GM18868 (cell line): ENCODE data around the gene TRIP4.

ENCODE experiments used
- ATAC-seq: cut with Tn5 transposase; IDR thresholded peaks from one replicate; pipeline ENCODE4 v1.9.1; 2021; ENCODE audit warnings: mild to moderate bottlenecking, moderate library complexity; ENCODE audit not compliant: unreplicated experiment

The TRIP4 gene

DNA sequence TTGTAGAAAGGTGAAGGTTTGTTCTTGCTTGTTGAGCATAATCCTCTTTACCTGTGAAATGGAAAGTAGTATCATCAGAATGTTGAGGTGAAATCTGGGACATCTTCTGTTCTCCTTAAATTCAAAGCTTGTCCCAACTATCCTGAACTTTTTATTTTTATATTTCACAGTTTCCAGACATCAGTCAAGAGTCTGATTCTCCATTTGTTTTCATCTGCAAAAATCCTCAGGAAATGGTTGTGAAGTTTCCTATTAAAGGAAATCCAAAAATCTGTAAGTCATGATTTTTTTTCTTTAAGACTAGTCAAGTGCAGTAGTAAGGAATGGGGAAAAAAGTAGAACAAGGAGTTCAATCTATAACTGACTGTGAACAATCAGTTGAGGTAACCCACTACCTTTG, 57.2 kb downstream of the TRIP4 start:
- ATAC-seq = no peak

DNA sequence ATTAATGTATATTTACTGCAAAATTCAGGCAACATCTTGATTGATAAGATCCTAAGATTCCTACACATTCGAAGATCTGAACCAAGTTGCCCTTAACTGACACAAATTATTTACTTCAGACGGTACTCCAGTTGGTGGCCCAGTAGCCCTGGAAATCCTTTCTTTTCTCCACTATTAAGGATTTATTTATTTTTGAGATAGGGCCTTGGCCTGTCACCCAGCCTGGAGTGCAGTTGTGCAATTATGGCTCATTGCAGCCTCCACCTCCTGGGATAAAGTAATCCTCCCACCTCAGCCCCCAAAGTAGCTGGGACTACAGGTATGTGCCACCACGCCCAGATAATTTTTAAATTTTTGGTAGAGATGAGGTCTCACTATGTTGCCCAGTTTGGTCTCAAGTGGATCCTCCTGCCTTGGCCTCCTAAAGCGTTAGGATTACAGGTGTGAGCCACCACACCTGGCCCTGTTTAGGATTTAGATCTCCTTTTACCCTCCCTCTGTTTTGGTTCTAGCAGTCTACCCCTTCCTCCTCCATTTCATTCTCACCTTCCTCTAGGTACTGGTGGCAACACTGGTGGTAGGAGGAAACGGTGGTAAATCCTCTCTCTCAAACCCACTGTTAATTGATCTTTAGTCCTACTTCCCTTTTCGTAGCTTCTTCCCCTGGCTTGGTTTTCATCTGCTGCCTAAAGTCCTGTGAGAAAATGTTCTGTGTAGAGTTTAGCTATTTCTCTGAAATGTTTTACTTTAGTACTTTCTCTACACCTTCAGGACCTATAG, 60.1 kb downstream of the TRIP4 start:
- peak; percentile 47 for ATAC-seq

DNA sequence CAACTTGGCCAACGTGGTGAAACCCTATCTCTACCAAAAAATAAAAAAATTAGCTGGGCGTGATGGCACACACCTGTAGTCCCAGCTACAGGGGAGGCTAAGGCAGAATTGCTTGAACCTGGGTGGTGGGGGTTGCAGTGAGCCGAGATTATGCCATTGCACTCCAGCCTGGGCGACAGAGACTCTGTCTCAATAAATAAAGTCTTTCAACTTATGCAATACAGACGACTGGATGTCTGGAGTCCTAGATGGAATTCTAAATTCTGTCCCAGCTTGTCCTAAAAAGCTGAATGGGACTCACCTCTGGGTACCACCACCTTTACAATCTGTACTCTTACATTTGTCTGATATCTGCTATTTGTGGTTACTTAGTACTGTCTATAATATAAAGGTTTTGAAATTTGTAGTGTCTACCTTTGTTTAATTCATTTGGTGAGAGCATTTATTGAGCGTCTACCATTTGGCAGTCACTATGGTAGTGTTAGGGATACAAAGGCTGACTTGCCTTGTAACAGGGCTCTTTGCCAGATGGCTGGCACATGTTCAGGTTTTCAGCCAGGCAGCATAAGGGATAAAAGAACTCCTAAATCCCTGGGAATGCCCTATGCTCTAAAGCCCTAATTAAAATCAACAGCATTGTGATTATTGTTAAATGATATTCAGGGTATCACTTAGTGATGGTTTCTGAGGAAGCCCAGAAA, 65.5 kb downstream of the TRIP4 start:
- no peak for ATAC-seq

DNA sequence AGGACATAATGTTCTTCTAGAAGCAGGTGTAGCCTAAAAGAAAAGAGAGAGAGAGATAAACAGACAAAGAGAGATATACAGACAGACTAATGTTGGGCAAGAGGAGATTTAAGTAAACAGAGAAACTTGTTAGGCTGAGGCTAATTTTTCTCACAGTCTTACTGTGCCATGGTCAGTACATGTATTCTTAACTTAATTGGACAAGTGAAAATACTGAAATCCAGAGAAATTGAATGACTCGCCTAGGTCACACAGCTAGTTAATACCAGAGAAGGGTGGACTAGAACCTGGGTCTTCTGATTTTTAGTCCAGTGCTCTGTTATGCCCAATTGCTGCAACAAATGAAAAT, 66.0 kb downstream of the TRIP4 start:
- ATAC-seq = no peak

DNA sequence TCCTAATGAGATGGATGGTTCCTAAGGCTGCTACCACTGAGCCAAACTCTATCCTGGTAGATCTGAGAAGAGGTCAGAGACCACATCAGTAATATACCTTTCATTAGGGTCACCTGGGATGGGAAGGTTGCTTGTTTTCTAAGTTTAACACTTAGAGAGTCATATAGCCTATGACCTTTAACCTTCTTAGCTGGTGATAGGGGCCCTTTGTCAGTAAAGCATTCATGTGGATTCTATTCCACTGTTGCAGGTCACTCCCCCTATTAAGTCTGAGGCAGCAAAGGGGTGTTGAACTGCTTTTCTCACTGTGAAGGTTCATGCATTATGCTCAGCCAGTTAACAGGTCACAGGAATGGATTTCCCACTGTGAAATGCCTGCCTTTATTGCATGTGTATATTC, 66.6 kb downstream of the TRIP4 start:
- no peak for ATAC-seq

DNA sequence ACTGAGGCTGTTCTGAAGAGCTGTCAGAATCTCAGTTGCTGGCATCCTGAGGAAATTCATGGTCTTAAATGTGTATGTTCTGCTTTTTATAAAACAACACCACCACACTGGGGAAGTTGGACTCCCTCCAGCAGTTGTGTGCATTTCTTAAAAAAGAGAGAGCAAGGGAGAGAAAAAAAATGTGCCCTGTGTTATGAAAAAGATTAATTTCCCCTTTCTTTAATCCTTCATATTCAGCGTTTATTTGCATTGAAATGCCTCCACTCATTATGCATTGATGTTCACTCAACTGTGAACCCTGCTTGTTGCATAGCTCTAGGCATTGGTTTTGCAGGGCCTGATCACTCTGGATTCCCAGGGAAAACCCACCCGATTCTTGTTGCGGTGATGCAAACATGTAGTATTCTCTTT, 68.3 kb downstream of the TRIP4 start:
- ATAC-seq = no peak

DNA sequence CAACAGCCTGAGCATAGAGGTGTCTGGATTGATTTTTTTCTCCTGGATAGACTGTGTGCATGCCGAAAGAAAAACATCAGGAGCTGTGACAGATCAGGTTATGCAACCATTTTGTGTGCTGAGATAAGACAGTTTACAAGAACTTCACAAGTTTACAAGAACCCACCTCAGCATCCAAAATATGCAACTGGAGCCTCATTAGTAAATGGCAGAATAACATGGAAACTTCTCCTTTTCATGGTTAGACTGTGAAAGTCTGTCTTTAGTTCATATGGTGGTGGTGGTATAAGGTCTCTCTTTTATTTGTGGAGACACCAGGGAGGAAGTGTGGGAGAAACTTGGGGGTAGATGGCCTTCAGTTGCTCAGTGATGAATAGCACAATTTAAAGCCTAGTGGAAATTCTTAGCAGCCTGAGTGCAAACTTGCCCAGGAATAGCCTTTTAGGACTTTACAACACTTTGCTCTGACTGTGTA, 69.0 kb downstream of the TRIP4 start:
- no peak for ATAC-seq

DNA sequence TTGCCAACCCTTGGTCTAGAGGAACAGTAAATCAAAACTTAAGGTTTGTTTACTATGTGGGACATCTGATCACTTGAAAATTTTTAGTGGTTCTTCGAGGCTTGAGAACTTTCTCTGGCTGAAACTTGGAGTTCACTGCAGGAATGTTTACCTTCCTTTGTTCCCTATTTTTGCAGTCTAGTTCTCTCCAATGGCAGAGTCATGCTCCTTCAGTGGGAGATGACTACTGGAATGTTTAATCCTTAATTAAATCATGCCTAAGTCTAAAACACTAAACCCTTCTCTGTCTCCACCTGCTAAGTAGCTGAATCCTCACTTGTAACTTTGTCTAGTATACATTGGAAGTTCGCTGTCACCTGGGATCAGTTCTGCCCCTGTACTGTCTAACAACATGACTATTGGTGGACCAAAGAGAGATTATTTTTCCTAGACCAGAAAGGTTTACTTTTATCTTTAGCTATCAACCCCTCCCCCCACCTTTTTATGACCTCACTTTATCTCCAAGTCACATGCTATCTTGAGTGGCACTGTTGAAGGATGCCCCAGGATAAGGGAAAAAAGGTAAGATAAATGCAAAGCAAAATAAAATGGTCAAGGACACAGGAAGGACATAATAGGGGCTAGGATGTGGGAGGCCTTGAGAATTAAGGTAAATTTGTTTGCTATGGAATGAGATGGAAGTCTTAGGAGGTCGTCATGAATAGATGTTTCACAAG, 71.6 kb downstream of the TRIP4 start:
- no peak for ATAC-seq

DNA sequence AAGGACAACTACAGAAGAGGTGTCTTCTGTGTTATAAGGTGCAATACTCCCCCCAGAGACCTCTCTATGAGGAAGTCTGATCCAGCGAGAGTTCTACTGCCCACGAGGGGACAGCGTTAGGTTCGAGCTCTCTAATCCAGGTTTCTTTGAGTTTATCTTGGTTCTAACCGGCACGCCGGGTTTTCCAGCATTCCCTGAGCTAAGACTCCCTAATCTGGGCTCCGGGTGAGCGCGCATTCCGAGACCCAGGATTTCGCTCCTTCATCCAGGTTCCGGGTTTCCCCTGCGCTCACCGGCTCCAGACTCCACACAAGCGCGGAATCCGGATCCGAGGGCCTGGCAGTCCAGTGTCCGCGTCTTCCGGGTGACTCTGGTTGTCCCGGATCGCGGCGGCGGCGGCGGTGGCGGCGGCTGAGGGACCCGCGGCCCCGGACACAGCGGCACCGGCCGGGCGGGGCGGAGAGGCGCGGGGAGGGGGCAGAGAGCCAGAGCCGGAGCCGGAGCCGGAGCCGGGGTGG, 72.6 kb downstream of the TRIP4 start, which contains the start of gene ZNF609:
ZNF609 (plus strand) TSS at position 373 of the 518 bp plus-strand sequence. CDS start 38,842 bp downstream, outside the sequence.
- ATAC-seq = peak; percentile 56

DNA sequence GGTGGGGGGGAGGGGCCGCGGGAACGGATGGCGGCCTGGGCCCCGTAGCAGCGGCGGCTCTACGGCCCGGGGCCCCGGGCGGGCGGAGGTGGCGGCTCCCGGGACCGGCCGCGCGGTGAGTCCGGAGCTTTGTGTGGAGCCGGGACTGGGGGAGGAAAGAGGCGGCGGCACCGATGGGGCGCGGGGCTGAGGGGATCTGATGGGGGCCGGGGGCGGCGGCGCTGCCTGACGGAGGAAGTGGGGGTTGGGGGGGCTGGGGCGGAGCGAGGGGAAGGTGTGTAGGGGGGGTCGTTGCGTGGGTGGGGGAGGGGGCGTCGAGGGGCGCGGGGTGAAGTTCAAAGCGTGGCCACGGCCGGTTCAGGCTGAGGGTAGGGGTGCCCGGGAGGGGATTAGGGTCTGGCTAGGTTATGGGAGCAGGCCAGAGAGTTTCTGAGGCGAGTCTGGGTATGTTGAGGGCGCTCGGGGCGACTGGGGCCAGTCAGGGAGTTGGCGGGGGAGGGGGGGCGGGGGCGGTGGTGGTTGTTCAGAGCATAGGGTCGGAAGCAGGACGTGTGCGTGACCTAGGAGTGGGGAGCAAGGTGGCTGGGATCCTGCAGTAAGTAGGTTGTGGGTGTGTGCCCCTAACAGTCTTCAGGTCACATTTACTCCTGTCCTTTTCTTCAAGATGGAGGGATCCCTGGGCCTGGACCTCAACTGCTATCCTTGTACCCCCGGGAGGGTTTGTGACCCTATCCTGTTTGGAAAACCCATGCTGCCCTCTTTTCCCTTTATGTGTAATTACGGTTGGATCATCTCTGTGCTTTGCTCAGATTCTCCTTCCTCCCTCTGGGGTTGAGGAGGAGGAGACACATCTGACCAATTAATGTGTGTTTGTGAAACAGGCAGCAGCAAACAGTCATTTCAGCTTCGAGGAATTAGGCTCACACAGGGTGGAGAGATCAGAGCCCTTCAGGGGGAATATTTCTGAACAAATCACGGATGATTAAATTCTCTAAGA, 73.4 kb downstream of the TRIP4 start:
- no peak for ATAC-seq

DNA sequence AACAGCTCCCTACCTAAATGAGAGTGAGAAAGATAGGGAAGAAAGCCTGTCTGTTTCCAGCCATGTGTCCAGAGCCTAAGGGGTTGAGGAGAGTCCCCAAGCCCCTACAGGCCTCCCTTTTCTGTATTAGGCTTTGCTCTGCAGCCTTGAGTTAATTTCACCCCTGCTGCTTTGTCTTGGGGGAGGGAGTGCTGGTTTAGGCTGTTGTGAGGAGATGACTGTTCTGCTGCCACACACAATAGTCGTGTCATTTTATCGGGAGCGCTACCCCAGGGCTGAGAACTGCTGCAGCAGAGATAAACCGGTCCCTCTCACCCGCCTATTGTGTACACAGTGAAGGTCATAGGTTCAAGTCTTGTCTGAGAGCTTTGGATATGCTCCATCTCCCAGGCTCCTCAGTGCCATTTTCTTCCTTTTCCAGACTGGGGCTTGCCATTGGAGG, 74.1 kb downstream of the TRIP4 start:
- ATAC-seq = no peak

DNA sequence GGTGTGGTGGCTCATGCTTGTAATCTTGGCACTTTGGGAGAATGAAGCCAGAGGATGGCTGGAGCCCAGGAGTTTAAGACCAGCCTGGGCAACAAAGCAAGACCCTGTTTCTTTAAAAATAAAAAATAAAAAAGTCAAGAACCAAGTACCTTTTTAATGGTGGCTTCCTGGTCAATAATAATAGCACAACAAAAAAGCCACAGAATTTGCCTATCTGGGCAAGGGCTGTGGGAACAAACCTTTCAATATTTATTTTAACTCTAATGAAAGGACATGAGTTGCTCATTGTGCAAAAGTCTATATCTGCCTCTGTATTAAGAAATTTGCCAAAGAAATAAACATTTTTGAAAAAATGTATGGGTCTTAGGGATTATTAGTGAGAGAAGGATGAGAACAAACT, 74.9 kb downstream of the TRIP4 start:
- no peak for ATAC-seq

DNA sequence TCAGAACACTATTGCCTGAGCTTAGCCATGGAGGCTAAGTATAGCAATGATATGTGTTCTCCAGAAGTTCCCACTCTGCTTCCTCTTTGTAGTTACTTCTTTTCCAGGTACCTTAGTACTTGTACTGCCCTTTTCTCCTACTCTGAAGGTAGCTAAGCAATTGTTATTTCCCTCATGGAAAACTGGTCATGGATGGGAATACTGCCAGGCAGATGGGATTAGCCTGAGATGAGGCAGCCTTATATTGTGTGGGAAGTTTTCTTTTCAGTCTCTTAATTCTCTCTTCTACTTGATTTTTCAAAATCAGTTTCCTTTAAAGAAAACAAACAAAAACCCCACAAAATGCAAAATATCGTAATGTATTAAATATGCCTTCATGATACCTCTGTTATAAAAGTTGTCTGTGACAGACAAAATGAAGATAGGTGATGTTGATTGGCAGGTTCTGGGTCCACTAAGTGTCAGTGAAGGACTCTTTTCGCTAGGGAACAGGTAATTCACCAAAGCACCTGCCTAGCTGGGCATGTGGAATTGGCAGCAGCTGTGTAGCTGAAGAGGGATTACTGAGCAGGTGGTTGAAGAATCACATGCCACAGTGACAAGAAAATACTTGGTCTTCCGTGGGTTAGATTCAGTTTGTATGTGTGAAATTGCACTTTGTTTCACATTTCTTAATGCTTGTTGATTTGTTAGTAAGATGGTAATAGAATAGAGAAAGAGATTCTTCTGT, 76.8 kb downstream of the TRIP4 start:
- ATAC-seq = no peak

DNA sequence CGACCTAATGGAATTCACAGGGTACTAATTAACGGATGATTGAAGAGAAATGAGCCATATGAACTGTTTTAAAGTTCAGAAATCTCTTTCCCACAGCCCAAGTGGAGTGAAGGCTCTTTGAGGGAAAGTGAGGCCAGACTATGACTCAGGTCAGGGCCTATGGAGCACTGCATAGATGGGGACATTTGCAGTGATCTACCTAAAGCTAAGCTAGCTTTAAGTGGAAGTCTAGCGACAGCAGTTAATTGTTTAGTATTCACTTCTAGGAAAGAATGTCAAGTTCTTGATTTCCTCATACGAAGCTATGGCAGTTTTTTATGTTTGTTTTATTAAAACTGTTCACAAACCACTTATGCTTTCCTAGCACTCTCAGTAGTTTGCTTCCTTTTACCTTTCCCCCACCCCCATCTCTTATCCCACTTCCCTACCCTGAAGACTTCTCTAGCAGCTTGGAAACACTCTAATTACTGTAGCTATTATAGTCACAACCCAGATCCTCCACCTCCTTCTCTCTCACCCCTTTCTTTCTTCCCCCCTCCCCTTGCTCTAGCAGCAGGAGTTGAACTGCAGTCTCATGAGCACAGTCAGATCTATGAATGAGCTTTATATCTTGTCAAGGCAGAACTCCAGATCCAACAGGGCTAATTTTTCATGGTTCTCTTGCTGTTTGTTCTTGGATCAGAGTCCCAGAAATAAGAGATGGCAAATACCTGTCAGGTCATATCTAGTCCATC, 78.9 kb downstream of the TRIP4 start:
- ATAC-seq = no peak

DNA sequence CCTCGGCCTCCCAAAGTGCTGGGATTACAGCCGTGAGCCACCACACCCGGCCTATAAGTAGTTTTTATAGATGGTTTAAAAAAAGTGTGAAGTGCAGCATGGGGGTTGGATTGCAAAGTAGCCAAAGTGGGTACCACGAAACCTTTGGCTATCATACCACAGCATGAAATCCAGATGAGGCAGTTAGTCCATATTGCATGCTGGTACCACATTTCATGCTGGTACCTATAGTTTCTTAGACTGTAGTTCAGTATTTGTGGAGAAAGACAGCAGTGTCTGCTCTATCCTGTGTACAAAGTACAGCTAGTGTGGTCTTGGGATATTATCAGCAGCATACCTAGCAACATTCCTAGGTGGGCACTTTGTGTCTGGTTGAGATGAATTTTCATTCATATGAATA, 84.5 kb downstream of the TRIP4 start:
- ATAC-seq = no peak

DNA sequence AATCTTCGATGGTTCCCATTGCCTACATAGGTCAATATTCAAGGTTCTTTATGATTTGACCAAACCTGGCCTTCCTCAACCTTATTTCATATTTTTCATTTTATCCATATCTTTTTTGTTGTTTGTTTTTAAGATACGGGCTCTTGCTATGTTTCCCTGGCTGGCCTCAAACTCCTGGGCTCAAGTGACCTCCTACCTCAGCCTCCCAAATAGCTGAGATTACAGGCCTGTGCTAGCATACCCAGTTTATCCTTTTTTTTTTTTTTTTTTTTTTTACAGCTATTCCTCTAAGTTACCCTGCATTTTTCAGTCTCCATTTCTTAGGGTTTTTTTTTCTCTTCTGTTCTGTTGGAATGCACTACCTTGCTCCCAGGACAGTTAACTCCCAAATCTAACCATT, 87.2 kb downstream of the TRIP4 start:
- ATAC-seq = no peak

DNA sequence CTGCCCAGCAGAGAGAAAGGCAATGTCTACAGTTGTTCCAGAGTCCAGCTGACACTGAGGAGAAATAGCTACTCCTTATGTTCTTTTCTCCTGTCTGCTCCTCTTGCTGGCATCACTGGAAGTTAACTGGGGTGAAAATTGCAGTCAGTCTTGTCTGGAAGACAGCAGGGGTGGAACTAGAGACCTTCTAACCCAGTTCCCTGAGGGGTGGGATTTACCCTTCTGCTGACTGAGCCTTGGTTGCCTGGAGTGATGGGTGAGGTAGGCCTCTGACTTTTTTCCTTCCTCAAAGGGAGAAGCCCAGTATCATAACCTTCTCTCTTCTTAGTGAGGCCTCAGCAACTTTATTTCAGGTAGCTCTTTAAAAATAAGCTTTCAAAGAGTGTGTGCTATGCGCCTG, 88.9 kb downstream of the TRIP4 start:
- ATAC-seq = no peak

DNA sequence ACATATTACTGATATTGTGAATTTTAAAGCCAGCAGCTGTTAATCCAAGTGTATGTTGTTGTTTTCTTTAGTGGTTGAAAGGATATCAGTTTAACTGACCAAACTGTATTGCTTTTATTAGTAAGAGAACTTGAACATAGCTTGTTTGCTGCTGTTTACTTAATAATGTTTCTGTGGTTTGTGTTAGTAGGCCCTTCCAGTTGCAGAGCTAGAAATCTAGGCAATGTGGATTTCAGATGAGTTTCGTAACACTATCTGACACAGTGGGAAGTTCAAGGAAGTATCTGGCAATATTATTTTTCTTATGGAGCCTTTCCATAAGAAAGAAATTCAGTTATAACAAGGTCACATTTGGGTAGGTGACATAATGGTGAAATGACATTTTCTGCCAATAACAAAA, 91.2 kb downstream of the TRIP4 start:
- no peak for ATAC-seq

DNA sequence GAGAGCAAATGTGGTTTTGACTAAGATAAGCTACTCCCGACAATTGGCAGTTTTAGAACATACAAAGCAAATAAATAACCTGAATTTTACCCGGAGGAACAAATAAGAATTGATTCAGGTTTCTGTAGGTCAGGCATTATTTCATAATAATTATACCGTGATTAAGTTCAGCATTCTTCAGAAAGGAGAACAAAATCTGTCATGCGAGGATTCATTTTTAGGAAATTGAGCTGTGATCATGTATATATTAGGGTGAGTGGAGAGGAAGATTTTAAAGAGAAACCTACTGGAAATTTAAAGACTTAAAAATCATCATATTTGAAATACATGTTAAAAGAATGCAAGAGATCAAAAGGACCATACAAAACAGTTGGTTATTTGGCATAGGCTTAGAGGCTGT, 93.3 kb downstream of the TRIP4 start:
- no peak for ATAC-seq
